Stimulated activated CD8-positive, alpha-beta memory T cell treated with anti-CD3 and anti-CD28 coated beads, Interleukin-4, amount 100 ng/mL, for 24 hours (primary cell): ENCODE data around the gene TNFSF11.
"Not testable (repeated sequence)": the region's sequence is repeated elsewhere in the genome, so short reads cannot be mapped to it uniquely, and the experiment has no call there.

Experiments used
- DNase-seq: peaks from one replicate; pipeline ENCODE4 v3.0.0-alpha.2; 2020; ENCODE audit warnings: low read depth

TNFSF11 gene

GRCh38 chr13:42560320-42560719, 13.6 kb upstream of the TNFSF11 start:
- DNase-seq = not testable (repeated sequence)

- DNase-seq = no peak
Measured at GRCh38 chr13:42561752-42562467, 12.0 kb upstream of the TNFSF11 start.

- DNase-seq = no peak
Measured at GRCh38 chr13:42567906-42568305, 6.0 kb upstream of the TNFSF11 start.

GRCh38 chr13:42569576-42570344, 4.2 kb upstream of the TNFSF11 start:
- no peak for DNase-seq

GRCh38 chr13:42571895-42572294, 2.1 kb upstream of the TNFSF11 start:
- no peak for DNase-seq

- DNase-seq = peak; percentile 48
Measured at GRCh38 chr13:42574435-42575311, 721 bp downstream of the TNFSF11 start.

- no peak for DNase-seq
Measured at GRCh38 chr13:42575938-42576337, 2.0 kb downstream of the TNFSF11 start.

- DNase-seq = no peak
Measured at GRCh38 chr13:42577538-42577937, 3.6 kb downstream of the TNFSF11 start.

- no peak for DNase-seq
Measured at GRCh38 chr13:42580644-42581043, 6.7 kb downstream of the TNFSF11 start.

- DNase-seq = no peak
Measured at GRCh38 chr13:42581427-42581826, 7.5 kb downstream of the TNFSF11 start.

- DNase-seq = no peak
Measured at GRCh38 chr13:42591602-42592001, 17.6 kb downstream of the TNFSF11 start.

GRCh38 chr13:42592915-42593900, 19.3 kb downstream of the TNFSF11 start:
- DNase-seq = no peak

- peak; percentile 17 for DNase-seq
Measured at GRCh38 chr13:42594481-42595252, 20.7 kb downstream of the TNFSF11 start.

GRCh38 chr13:42595253-42595571, 21.3 kb downstream of the TNFSF11 start:
- DNase-seq = no peak

- DNase-seq = no peak
Measured at GRCh38 chr13:42597505-42597904, 23.6 kb downstream of the TNFSF11 start.

GRCh38 chr13:42600943-42601342, 27.0 kb downstream of the TNFSF11 start:
- DNase-seq = no peak

- no peak for DNase-seq
Measured at GRCh38 chr13:42602906-42603305, 29.0 kb downstream of the TNFSF11 start.

- no peak for DNase-seq
Measured at GRCh38 chr13:42603571-42603970, 29.6 kb downstream of the TNFSF11 start.

- DNase-seq = no peak
Measured at GRCh38 chr13:42607546-42607945, 33.6 kb downstream of the TNFSF11 start.

- DNase-seq = no peak
Measured at GRCh38 chr13:42610649-42611048, 36.7 kb downstream of the TNFSF11 start.
